HG03521 (cell line): ENCODE measurements around the gene PASD1.

ENCODE experiments used
- ATAC-seq: cut with Tn5 transposase; IDR thresholded peaks from one replicate; pipeline ENCODE4 v1.9.1; 2021; ENCODE audit warnings: mild to moderate bottlenecking, moderate library complexity; ENCODE audit not compliant: unreplicated experiment

Gene PASD1

DNA sequence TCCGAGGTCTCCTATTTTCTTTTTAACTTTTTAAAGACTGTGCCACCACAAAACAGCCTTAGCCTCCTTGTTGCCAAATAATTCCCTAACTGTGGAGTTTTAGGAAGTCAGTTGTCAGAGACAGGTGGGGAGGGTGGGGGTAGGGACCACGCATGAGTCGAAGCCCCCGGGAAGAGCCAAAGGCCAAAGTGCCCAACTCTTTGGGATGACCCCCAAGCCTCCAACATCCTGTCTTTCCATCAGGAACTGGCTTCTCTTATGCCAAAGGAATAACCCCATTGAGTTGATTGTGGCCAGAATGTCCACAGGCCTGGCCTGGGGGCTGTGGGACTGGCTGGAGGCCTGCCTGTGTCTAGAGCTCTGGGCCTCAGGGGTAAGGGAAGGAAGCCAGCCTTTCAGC is 137.6 kb downstream of the PASD1 start:
- no peak for ATAC-seq

DNA sequence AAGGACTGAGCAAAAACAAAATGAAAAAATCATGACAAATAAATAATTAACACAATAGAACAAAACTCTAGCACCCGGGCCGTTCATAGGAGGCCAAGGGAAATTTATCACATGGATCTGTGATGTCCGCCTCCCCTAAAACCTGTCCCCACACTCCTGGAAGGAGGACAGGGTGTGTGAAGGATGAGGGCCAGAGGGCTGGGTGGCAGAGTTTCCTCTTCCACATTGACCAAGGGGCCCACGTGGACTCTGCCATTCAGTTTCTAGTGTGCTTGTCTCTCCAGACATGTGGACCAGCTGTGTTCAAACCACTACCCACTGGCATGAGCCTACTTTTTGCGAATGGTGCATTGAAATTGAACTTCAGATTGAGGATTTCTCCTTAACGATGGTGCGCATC is 138.1 kb downstream of the PASD1 start:
- ATAC-seq, result no peak

DNA sequence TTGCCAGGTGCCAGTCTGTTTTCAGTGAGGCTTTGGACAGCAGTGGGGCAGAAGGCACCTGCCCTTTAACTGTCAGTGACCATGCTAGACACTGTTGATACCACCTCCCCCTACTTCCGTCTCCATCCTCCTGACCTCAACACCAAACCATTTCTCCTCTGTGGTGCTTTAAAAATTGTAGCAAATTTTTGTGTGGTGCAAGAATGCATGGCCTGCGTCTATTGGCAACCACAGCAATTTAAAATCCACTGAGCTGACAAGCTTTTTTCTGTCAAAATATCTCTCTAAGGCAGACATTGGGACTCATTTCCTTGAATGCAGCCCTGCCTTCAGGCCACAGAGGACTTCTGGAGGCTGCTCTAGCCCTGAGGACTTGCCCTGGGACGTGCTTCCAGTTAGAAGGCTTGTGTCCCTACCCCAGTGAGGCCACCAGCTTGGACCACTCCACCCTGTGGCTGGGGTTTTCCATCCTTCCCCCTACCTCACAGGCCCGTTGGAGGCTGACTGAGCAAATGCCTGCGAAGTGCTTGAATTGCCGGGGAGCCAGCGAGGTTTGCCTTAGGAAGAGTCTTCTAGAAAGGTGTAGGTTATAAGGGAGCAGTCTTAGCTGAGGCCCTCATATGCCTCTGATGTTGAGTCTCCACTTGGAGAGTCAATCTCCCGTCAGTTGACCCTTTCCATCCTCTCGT is 138.7 kb downstream of the PASD1 start:
- no peak for ATAC-seq

DNA sequence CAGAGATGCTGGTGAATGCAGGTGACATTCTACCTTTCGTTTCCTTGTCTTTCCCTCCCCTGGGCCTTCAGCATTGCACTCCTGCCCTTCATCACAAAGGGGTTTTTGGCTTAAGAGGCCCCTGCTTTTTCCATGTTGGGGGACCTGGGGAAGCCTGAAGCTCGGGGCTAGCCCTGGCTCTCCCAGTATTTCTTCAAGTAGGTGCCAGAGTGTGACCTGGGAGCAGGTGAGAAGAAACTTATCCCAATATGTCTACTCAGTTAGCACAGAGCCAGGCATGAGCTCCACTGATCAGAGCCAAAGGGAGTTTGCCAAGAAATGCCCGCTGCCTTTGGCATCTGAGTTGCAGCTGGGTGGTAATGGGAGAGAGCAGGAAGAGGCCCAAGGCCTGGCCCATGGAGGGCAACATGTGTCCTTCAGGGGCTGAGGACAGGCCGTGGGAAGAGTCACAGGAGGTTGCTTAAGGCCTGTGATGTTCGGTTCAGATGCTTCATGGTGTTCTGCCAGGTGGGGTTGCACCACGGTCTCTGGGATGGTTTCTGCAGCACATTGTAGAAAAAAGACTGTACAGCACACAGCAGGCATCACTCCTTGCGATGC is 139.4 kb downstream of the PASD1 start:
- no peak for ATAC-seq

DNA sequence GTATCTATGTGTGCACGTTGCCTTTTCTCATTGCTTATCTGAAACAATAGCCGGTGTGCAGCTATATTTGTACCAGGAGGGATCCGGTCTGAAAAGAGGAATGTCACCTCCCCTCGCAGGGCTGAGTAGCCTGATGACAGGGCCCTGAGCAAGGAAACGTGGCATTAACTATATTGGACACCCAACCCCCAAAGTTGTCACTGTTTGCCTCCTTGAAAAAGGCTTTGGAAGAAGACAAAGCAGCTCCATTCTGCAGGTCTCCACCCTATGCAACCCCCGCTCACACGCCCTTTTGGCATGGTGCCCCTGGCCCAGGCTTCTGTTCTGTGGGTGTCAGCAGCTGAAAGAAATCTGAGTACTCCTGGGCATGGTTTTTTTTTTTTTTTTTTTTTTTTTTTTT is 140.0 kb downstream of the PASD1 start:
- ATAC-seq, result no peak

DNA sequence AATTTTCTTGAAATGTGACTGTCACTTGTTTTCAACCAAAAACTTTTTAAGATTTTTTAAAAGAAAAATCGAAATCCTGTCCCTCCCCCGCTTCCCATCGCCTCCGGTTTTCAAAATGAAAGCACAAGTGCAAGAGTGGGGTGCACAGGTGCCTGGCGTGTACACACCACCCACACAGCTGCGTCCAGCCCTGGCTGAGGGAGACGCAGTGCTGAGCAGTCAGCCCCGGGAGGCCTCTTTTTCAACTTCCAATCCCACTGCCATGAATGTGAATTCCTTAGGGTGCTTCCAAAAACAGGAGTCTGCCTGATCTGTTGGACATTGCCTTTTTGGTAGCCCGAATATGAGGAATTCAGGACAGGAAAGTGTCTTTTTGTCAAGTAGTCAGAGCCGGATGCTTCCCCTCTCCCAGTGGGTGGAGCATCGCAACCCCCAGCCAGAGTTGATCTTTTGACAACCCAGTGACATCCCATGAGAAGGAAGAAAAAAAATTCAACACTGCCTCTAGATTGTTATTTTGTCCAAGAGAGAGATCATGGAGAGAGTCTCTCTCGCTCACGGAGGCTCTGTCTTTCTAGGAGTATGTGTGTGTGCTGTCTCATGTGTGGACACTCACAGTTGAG is 140.7 kb downstream of the PASD1 start:
- ATAC-seq, result no peak

DNA sequence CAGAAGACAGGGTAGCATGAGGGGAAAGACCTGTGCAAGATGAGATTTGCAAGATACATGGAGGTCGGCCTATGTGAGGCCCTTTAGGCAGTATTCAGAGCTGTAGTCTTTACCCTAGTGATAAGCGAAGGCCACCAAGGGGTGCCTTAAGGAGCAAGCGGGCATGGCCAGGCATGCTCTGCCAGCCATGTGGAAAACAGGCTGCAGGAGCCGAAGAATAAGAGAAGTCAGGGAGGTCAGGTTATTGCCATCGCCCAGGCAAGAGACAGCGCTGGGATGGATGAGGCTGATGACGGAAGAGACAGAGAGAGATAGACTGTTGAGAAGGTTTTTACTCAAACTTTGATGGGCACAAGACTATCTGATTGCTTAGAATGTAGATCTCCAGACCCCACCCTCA is 145.3 kb downstream of the PASD1 start:
- no peak for ATAC-seq

DNA sequence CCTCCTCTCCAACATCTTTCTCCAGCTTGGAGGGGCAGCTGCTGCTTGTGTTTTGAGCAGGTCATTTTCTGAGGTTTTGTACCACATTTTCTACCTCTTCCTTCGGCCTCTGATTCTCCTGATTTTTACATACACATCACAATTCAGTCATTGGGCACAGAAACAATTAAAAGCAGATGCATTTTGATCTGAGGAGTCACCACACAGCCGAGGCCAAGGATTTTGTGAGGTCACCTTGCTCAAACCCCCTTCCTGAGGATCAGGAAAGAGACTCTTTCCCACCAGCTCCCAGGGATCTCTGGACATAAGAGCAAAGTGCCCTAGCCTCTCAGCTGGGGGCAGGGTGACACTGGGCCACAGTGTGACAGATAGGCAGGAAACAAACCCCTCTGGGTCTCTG is 147.0 kb downstream of the PASD1 start:
- ATAC-seq, result no peak

DNA sequence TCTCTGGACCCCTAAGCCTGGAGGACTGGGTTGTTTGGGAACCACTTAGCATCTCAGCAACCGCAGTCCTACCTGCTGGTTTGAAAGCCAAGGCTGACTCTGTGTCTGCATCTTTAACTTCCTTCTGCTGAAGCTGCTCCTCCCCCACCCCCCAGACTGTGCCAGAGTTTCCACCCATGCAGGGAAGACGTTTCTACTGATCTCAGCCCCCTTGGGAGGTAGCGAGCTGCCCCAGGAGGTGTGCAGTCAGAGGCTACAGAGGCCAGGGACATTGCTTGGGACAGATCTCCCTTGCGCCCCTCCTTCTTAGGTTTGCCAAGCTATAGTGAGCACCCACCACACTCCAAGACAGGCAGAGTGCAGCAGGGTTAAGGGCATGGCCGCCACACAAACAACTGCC is 147.7 kb downstream of the PASD1 start:
- ATAC-seq, result no peak

DNA sequence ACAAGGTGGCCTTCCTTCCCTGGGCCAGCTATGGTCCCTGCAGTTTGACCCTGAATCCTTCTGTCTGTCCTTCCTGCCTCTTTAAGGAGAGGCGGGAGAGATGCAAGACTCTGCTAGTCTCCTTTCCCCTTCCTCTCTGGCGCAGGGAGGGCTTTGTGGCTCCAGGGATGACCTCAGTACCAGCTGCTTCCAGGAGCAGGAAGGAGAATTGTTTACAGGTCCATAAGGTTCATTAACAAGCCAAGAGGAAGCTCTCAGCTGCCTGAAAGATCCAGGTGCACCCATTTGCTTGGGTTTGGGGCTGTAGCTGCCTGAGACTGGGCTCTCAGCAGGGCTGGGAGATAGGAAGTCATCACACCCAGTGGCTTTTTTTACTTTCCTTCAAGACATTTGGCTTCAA is 148.3 kb downstream of the PASD1 start:
- no peak for ATAC-seq

DNA sequence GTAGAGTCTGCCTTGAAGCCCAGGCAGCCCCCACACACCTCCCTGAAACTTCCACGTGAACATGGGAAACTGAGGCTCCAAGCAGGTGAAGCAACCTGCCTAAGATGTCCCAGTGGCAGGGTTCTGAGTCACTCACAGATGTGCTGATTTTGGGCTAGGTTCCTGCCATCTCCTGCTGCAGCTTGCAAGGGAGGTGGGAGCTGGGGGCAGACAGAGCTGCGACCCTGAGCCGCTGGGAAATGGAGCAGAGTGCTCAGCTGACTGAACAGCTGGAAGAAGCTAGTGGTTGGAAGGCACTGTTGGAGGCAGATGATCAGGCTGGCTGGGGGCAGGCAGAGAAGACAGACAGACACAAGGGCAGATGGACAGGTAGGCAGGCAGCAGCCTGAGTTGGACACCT is 148.8 kb downstream of the PASD1 start:
- ATAC-seq, result no peak

DNA sequence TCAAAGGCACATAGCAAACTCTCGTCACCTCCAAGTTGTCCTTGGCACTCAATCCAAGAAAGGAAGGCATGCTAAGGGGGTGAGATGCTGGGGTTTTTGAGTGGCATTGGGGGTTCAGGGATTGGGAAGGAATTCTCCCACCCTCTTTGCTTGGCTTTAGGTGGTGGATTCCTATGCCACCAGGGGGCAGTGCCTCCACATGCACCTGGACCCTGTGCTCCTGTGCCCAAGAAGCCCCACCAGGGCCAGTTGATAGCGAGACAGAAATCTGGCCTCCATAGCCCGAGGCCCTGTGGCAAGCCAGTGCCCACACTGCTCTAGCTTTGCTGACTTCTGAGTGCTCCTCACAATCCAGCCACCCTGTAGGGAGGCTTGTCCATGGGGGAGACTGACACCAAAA is 150.4 kb downstream of the PASD1 start:
- no peak for ATAC-seq

DNA sequence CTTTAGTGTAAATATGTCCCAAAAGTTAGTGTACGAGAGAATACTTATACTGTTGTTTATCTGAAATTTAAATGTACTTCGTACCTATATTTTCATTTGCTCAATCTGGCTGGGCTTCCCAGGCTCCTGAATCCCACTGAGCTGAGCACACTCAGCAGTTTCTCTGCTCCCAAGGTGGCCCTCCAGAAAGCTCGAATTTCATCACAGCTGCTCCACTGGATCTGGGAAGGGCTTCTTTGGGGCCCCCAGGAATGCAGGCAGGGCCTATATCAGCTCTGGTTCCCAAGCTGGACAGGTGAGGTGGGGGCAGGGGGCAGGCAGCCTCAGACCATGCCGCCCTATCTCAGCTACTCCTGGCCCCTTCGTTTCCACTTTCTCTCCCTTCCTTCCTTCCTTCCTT is 150.9 kb downstream of the PASD1 start:
- no peak for ATAC-seq

DNA sequence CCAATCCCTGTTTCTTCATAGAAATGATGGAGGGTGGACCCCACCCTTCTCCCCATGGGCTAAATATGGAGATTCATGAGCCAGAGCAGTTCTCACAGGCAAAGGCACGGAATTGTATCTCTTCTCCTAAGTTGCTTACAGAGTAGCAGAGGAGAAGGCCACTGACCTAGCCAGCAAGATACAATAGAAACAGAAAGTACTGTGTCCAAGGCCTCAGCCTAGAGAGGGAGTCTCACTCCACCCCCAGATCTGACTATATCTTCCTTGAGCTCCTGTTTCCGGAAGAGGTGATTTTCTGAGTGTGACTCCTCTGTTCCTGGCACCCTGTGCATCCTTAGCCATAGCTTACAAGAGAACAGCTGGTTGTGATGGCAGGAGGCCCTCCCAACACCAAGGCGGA is 152.3 kb downstream of the PASD1 start, which contains the start of gene FATE1:
TSS of gene FATE1 (plus strand) at position 284 of the 400 bp plus-strand sequence. CDS start at position 369, 85 bp downstream.
- no peak for ATAC-seq

DNA sequence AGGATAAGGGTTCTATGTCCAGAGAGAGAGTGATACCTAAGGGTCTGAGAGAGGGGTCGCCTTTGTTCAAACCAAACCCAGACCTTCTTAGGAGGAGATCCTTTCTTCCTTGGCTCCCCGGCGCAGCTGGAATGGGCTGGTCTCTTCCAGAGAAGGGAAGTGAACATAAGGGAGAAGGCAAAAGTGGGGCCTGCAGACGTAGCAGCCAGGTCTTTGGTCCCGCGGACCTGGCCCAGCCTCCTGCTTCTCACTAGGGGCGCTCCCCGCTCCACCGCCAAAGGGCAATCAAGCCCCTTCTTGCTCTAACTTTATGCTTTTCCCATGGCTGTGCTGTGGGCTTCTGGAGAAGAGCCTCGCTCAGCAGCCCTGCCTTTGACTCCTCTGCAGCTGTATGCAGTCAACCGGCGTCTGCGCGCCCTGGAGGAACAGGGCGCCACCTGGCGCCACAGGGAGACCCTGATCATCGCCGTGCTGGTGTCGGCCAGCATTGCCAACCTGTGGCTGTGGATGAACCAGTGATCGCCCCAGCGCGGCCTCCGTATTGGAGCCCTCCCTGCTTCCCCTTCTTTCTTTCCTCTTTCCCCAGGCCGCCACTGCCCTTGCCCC is 158.9 kb downstream of the PASD1 start:
- no peak for ATAC-seq

DNA sequence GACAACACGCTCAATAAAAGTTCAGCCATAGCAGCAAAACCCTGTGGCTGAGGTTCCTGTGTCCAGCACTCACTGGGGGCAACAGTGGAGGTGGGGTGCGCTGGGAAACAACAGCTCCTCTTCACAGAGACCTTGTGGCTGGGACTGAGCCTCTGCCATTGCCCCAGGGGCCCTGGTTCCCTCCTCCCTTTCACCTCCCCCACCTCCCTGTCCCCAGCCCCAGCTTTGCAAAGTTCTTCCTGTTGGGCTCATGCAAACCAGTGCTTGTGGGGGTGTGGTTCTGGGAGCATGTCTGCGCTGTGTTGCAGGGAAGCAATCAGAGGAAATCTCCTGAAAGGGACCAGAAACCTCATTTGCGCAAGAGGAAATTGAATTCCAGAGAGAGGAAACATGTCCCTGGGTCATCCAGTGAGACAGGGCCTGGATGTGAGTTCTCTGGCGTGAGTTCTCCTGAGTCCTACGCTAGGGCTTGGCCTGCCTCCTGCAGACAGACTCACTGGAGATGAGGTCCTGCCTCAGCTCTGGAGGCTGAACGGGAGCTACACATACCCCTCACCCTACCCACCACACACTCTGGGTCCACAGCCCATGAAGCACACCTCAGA is 159.8 kb downstream of the PASD1 start:
- no peak for ATAC-seq

DNA sequence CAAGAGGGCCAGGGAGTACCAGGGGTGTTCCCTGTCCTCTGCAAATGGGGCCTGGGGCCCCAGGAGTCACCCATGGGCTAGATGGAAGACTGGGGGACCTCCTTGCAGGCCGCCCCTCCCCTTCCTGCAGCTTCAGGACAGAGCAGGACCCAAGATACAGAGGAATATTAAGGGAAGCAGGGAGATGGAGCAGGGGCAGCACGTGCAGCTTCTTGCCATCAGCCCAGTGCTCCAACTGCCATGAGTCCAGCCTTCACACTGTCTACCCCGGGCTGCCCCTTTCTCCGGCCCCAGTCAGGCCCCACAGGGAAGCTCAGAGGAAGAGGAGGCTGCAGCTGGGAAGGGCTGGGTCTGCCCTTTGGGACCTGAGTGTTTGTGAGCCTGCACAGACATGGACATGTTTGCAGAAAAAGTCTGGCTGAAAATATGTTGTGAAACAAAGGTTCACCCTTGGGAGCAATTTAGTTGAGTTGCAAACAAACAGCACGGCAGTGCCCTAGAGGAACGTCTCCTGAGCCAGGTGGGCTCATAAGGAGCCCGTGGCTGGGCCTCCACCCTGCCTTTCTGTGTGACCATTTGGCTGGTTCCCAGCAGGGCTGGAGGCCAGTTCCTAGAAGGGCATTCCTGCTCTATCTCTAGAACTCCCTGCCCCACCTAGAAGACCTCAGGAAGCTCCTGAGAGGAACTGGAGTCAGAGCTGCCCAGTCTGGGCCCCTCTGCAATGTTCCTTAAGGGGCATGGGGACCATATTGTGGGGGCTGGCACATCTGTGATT is 161.3 kb downstream of the PASD1 start:
- ATAC-seq, result no peak

DNA sequence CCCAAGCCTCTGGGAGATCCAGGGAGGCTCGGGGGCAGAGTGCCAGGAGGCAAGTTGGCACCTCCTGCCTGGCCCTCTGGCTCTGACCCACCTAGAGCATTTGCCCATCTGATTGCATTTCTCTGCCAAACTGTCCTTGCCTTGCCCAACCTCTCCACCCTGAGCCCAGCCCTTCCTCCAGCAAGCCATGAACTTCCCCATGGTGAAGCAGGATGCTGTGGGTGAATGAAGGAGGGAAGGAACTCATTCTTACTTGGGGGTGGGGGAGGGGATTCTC is 161.8 kb downstream of the PASD1 start:
- ATAC-seq, result no peak
